HL-60 (cell line): ENCODE data around the gene S100A8.
"Not testable (repeated sequence)": the region's sequence is repeated elsewhere in the genome, so short reads cannot be mapped to it uniquely, and the experiment has no call there.

Experiments
- DNase-seq, 2 experiments: peaks; one replicate each; pipeline ENCODE4 v3.0.0-alpha.2; 2010 to 2020; ENCODE audit warnings: low read depth in 1 of 2, low spot score in 1 of 2
- H3K27ac ChIP-seq: fragments of 250-450 bp; sonication (Bioruptor Pico); replicated peaks from 2 replicates; pipeline ENCODE4 v1.5.1; 2020; ENCODE audit warnings: mild to moderate bottlenecking, moderate library complexity
- H3K27me3 ChIP-seq: fragments of 250-450 bp; sonication (Bioruptor Pico); 2 replicates; pipeline ENCODE4 v1.5.1; 2021; ENCODE audit warnings: mild to moderate bottlenecking, moderate library complexity; ENCODE audit not compliant: insufficient read depth, poor library complexity, severe bottlenecking
- H3K4me3 ChIP-seq: replicated peaks from 2 replicates; pipeline ENCODE4 v1.5.1; 2011; ENCODE audit warnings: mild to moderate bottlenecking, control low read depth, low read length; ENCODE audit not compliant: insufficient read depth
- GABPA ChIP-seq: IDR thresholded peaks from 2 replicates; pipeline ENCODE4 v1.6.1; 2012; ENCODE audit warnings: low read depth
- POLR2AphosphoS5 ChIP-seq: IDR thresholded peaks from 2 replicates; pipeline ENCODE4 v1.6.1; 2012; ENCODE audit warnings: low read depth
- SPI1 ChIP-seq: IDR thresholded peaks from 2 replicates; pipeline ENCODE4 v1.6.1; 2012; ENCODE audit warnings: low read depth, mild to moderate bottlenecking, borderline replicate concordance
- TF ChIP-seq, protein P1 (sequence below): IDR thresholded peaks from 2 replicates; pipeline ENCODE4 v1.6.1; 2012; ENCODE audit warnings: low read depth; ENCODE audit not compliant: insufficient replicate concordance
- TF ChIP-seq, protein P2 (sequence below): IDR thresholded peaks from one replicate; pipeline ENCODE4 v1.5.1; 2011; ENCODE audit warnings: low read length, control low read depth, inconsistent platforms; ENCODE audit not compliant: insufficient read depth

The S100A8 gene

DNA sequence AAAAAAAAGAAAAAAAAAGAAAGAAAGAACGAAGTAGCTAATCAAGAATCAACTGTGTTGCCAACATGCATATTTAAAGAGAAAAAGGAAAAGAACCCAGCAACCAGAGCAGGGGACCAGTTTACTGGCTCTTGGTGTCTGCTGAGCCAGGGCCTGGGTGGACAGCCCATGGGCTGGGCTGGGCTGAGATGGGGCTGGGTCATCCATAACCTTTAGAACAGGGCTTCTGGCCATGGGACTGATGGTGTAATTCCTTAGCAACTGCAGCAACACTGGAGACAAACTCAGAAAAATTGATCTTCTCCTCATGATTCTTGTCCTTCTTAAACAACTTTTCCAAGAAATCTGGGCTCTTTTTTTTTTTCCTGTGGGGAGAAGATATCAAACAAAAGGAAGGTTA is 35.9 kb upstream of the S100A8 start:
- no peaks in the 10 kb centered on the region for H3K27me3 ChIP-seq
- H3K4me3 ChIP-seq: no peak overlapping the region
- no peak overlapping the region for H3K27ac ChIP-seq

GRCh38 chr1:153422450-153423068 is 31.7 kb upstream of the S100A8 start:
- no peak overlapping the region for H3K4me3 ChIP-seq
- H3K27me3 ChIP-seq: no peaks in the 10 kb centered on the region
- peak; percentile 34 to 57 for DNase-seq
- no peak overlapping the region for H3K27ac ChIP-seq
- TF ChIP-seq POLR2AphosphoS5: no peak
- TF ChIP-seq, protein P1, sequence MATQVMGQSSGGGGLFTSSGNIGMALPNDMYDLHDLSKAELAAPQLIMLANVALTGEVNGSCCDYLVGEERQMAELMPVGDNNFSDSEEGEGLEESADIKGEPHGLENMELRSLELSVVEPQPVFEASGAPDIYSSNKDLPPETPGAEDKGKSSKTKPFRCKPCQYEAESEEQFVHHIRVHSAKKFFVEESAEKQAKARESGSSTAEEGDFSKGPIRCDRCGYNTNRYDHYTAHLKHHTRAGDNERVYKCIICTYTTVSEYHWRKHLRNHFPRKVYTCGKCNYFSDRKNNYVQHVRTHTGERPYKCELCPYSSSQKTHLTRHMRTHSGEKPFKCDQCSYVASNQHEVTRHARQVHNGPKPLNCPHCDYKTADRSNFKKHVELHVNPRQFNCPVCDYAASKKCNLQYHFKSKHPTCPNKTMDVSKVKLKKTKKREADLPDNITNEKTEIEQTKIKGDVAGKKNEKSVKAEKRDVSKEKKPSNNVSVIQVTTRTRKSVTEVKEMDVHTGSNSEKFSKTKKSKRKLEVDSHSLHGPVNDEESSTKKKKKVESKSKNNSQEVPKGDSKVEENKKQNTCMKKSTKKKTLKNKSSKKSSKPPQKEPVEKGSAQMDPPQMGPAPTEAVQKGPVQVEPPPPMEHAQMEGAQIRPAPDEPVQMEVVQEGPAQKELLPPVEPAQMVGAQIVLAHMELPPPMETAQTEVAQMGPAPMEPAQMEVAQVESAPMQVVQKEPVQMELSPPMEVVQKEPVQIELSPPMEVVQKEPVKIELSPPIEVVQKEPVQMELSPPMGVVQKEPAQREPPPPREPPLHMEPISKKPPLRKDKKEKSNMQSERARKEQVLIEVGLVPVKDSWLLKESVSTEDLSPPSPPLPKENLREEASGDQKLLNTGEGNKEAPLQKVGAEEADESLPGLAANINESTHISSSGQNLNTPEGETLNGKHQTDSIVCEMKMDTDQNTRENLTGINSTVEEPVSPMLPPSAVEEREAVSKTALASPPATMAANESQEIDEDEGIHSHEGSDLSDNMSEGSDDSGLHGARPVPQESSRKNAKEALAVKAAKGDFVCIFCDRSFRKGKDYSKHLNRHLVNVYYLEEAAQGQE: peak; percentile 100

More for the DNA sequence above, 35.9 kb upstream of the S100A8 start:
- DNase-seq: no peak
- no peak for TF ChIP-seq GABPA
- TF ChIP-seq, protein P1: no peak
- TF ChIP-seq SPI1: no peak
- TF ChIP-seq POLR2AphosphoS5: no peak
- TF ChIP-seq, protein P2, sequence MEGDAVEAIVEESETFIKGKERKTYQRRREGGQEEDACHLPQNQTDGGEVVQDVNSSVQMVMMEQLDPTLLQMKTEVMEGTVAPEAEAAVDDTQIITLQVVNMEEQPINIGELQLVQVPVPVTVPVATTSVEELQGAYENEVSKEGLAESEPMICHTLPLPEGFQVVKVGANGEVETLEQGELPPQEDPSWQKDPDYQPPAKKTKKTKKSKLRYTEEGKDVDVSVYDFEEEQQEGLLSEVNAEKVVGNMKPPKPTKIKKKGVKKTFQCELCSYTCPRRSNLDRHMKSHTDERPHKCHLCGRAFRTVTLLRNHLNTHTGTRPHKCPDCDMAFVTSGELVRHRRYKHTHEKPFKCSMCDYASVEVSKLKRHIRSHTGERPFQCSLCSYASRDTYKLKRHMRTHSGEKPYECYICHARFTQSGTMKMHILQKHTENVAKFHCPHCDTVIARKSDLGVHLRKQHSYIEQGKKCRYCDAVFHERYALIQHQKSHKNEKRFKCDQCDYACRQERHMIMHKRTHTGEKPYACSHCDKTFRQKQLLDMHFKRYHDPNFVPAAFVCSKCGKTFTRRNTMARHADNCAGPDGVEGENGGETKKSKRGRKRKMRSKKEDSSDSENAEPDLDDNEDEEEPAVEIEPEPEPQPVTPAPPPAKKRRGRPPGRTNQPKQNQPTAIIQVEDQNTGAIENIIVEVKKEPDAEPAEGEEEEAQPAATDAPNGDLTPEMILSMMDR: no peak

GRCh38 chr1:153420306-153420705 is 29.4 kb upstream of the S100A8 start:
- H3K4me3 ChIP-seq: no peak overlapping the region
- H3K27ac ChIP-seq: no peak overlapping the region
- TF ChIP-seq, protein P2: no peak
- TF ChIP-seq POLR2AphosphoS5 (no peak), SPI1 (no peak), GABPA (no peak)
- TF ChIP-seq, protein P1: no peak
- no peaks in the 10 kb centered on the region for H3K27me3 ChIP-seq
- DNase-seq: no peak

DNA sequence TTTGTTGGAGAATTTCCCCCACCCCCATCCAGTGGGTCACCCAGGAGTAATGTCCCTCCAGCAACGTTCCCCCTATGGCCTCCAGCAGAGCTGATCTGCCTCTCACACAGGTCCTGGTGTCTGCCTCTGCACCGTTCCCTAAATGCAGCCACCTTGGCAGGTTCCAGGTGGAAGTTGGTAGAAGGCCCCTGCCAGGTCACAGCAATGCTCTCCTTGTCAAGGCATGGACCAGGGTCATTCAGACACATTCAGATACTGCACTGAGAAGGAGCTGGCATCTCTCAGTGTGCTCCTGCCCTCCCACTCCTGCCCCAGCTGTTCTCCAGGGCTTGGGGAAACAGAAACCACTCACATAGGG is 28.5 kb upstream of the S100A8 start:
- not testable (repeated sequence) for H3K27me3 ChIP-seq, H3K27ac ChIP-seq, H3K4me3 ChIP-seq, DNase-seq

GRCh38 chr1:153418758-153419435 is 28.0 kb upstream of the S100A8 start:
- DNase-seq, H3K27ac ChIP-seq, H3K4me3 ChIP-seq, H3K27me3 ChIP-seq: not testable (repeated sequence)
